CD4-positive, alpha-beta T cell treated with Interleukin-21 for 1 hour (primary cell): ENCODE results near the gene FLYWCH2.

Source experiments
- DNase-seq: peaks from one replicate; pipeline ENCODE4 v3.0.0-alpha.2; 2020

FLYWCH2 gene

GRCh38 chr16:2882650-2883457 lies at the start of gene FLYWCH2:
TSS of gene FLYWCH2 (plus strand) at chr16:2883215. CDS start at chr16:2896450, 13,235 bp downstream.
- peak; percentile 100 for DNase-seq

GRCh38 chr16:2833776-2834175 lies 49.2 kb upstream of the FLYWCH2 start:
- DNase-seq: no peak

- DNase-seq: no peak
These were observed 48.0 kb upstream of the FLYWCH2 start for GRCh38 chr16:2834968-2835367.

GRCh38 chr16:2835638-2836493 lies 47.1 kb upstream of the FLYWCH2 start:
- no peak for DNase-seq

- no peak for DNase-seq
These were observed 46.1 kb upstream of the FLYWCH2 start for GRCh38 chr16:2836646-2837508.

GRCh38 chr16:2838928-2839327 lies 44.1 kb upstream of the FLYWCH2 start:
- DNase-seq: peak; percentile 65

GRCh38 chr16:2839650-2840450 lies 43.2 kb upstream of the FLYWCH2 start:
- DNase-seq: no peak

GRCh38 chr16:2840914-2841313 lies 42.1 kb upstream of the FLYWCH2 start:
- DNase-seq: no peak

- peak; percentile 25 for DNase-seq
These were observed 41.2 kb upstream of the FLYWCH2 start for GRCh38 chr16:2841606-2842339.

- DNase-seq: peak; percentile 79
These were observed 40.5 kb upstream of the FLYWCH2 start for GRCh38 chr16:2842340-2843000.

GRCh38 chr16:2843526-2843925 lies 39.5 kb upstream of the FLYWCH2 start:
- DNase-seq: no peak

GRCh38 chr16:2845116-2845515 lies 37.9 kb upstream of the FLYWCH2 start:
- DNase-seq: no peak

GRCh38 chr16:2846511-2847310 lies 36.3 kb upstream of the FLYWCH2 start:
- no peak for DNase-seq

GRCh38 chr16:2848933-2849725 lies 33.9 kb upstream of the FLYWCH2 start:
- DNase-seq: no peak

- DNase-seq: no peak
These were observed 30.8 kb upstream of the FLYWCH2 start for GRCh38 chr16:2852003-2852730.

- no peak for DNase-seq
These were observed 30.1 kb upstream of the FLYWCH2 start for GRCh38 chr16:2852731-2853507.

- DNase-seq: no peak
These were observed 29.4 kb upstream of the FLYWCH2 start for GRCh38 chr16:2853531-2854073.
